Transverse colon (tissue), 3 donors: ENCODE measurements around the gene LEKR1.

ENCODE experiments used
- POLR2A ChIP-seq: fragments of 450-650 bp; IDR thresholded peaks from one replicate; pipeline ENCODE4 v1.6.1; 2016; ENCODE audit warnings: antibody characterized with exemption, mild to moderate bottlenecking, moderate library complexity
- TF ChIP-seq, protein P1 (sequence below), 5 experiments: fragments of 200-600 bp in 3 of 5; fragments of 450-650 bp in 2 of 5; sonication (generic) in 3 of 5; IDR thresholded peaks; 1 replicate in 2 of 5; 2 replicates in 3 of 5; pipeline ENCODE4 v1.5.1; 2016 to 2017; ENCODE audit warnings: antibody characterized with exemption in 5 of 5, inconsistent platforms in 3 of 5, mild to moderate bottlenecking in 2 of 5, moderate library complexity in 1 of 5

DNA sequence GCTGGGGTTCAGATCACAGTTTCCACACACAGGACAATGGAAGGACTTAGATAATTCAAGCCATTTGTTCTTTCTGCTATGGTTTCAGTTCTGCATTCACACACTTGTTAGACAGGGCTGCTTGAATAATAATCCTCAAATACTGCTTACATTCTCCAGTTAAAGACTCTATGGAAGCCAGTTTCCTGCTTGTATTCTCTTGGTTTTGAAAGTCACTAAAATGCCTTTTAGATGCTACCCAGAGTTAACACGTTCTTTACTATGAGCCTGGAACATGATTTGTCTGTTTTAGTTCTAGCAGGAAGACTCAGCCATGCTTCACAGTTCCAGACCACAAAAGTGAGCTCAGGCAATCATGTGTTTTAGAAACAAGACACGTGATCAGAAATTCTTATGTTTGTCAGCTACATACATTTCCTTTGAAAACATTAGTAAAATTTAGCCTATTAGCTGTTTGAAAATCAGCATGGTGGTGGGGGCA lies 152.4 kb downstream of the LEKR1 start:
- TF ChIP-seq, protein P1, sequence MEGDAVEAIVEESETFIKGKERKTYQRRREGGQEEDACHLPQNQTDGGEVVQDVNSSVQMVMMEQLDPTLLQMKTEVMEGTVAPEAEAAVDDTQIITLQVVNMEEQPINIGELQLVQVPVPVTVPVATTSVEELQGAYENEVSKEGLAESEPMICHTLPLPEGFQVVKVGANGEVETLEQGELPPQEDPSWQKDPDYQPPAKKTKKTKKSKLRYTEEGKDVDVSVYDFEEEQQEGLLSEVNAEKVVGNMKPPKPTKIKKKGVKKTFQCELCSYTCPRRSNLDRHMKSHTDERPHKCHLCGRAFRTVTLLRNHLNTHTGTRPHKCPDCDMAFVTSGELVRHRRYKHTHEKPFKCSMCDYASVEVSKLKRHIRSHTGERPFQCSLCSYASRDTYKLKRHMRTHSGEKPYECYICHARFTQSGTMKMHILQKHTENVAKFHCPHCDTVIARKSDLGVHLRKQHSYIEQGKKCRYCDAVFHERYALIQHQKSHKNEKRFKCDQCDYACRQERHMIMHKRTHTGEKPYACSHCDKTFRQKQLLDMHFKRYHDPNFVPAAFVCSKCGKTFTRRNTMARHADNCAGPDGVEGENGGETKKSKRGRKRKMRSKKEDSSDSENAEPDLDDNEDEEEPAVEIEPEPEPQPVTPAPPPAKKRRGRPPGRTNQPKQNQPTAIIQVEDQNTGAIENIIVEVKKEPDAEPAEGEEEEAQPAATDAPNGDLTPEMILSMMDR (IDR thresholded peaks at IDR 0.05) = no peak
- TF ChIP-seq POLR2A = no peak
